HG03469 (cell line): ENCODE results near the gene GLRA2.

Experiments
- ATAC-seq: cut with Tn5 transposase; IDR thresholded peaks from one replicate; pipeline ENCODE4 v1.9.1; 2021; ENCODE audit warnings: mild to moderate bottlenecking, moderate library complexity, moderate number of reproducible peaks; ENCODE audit not compliant: unreplicated experiment

GLRA2 gene

DNA sequence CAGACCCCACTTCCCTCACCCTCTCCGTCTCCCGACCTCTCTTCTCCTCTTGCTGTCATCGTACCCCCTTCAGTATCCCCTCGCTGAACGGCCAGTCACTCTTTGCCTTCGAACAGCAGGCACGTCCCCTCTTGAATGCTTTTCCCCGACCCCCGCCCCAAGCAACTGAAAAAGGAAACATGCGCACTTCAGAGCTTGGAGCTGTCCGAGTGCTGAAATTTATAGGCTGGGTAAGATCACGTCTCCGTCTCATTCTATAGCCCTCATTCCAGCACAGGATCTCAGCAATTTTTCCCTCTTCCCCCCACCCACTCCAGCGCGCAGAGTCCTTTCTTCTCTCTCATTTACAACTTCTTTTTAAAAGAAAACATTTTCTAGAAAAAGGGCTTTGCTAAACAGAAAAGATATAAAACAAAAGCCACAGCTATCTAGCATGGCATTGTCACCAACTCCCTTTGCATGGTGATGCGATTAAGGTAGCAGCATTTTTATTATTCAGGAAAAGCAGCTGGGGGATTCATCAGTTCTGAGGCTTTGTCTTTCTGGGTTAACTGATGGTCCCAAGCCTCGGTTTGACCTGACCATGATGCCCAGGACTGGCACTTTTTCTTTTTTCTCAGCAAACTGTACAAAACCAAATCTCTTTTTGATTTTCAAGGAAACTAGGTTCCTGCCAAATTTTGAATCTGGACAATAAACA is at the start of gene GLRA2:
Gene GLRA2, plus strand, starts transcription at position 247 of the 700 bp plus-strand sequence. CDS start 522 bp downstream, outside the sequence.
- no peak for ATAC-seq

DNA sequence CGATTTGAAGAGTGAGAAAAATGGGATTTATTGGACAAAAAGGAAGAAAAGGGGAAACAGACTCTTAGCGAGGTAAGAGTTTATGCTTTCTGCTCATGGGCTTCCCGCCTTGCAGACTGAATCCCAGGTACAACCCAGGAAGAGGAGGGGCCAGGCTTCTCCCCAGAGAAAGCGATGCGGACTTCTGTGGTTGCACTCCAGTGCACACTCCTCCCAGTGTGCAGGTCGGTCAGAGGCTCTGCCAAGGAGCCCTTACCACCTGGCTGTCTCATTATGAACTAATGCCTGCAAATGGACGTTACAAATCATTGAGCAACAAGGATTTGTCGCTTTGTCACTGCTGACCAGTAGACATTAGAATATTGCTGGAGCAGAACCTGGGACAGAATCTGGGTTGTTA is 39.9 kb upstream of the GLRA2 start:
- ATAC-seq, result no peak

DNA sequence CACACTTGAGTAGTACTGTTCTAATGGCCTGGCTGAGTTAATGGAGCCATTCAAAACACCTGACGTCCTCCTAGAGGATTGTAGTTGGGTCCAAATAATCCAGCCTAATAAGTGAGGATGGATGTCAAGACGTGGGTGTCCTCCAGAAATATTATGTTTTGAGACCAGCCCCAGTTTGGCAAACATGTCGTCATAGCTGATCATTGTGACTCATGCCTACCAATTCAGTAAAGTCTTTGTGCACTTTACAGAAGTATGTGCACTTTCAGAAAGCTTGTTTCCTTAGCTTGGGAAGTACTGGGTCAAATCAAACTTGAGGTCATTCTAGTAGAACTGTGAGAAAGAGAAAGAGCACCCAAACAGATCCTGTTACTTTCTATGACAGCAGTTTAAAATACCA is 37.6 kb upstream of the GLRA2 start:
- no peak for ATAC-seq

DNA sequence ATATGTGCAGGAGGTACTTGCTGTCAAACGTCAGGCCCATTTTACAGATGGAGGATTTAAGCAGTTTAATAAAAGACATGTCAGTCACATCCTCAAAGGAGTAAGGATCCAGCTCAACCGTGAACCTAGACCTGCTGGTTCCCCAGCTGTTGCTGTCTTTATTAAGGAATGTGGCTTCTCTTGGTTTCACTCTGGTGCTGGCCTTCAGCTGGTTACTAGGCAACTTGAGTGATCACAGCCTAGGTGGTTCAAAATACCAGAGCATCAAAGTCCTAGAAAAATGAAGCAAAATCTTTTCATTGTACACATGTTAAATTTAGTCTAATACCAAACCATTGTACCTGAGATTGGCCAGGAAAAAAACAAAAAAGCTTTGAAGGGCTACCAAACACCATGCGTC is 32.7 kb upstream of the GLRA2 start:
- ATAC-seq, result no peak

DNA sequence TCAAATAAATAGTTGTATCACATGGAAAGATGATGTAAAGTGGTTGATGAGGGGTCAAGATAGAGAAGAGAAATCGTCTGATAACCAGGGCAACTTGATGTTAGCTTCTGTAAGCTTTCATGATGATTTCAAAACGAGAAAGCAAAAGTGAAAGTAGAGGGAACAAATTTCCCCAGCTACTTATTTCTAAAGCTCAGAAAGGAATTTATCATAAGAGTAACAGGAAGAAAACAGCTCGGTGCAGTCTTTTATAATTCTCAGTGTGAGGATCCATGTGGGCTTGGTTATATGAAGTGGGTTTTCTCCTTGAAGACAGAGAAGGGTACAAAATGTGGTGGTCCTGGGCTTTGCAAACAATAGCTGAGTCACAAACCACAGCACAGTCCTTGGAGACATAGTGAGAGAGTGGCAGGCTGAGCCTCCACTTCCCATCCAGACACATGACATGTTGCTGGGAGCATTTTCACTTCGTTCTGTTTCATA is 32.1 kb upstream of the GLRA2 start:
- ATAC-seq, result no peak

DNA sequence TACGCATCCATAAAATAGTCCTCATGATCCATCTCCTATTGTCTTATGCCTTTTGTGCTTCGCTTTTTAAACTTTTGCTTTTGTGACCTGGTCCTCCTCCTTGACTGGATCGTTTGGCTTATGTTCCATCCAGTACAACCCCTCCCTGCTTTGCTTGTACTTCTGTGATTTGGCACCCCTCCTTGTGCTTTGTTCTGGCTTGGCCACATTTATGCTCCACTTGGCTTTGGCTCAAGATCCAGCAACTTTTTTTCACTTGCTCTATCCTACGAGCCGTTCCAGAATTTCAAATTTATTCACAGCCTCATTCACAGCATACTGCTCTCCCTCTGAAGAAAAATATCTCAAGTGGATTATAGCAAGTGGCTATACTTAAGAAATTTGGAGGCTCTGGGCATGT is 28.0 kb upstream of the GLRA2 start:
- ATAC-seq, result no peak

DNA sequence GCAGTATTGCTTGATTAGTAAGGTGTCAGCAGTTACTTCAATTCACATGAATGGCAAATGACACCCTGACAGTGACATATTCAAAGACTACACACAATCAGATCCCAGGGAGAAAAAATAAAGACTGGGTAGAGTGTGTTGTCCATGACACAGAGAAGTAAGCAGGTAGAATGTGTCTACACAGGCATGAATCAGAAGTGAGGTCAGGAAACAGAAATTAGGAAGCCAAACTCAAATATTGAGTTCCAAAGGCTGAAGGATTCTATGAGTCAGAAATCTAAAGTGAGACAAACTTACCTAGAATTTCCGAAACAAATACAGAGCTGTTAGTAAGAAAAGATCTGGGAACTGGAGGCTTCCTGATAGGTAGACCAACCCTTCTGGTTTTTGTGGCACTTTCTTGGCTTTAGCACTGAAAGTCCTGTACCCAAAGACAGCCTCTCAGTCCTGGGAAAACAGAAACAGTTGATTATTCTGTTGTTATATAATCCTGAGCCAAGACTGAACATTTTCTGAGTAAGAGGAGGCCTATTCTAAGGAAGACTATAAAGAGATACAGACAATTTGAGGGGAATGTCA is 24.3 kb upstream of the GLRA2 start:
- ATAC-seq, result no peak

DNA sequence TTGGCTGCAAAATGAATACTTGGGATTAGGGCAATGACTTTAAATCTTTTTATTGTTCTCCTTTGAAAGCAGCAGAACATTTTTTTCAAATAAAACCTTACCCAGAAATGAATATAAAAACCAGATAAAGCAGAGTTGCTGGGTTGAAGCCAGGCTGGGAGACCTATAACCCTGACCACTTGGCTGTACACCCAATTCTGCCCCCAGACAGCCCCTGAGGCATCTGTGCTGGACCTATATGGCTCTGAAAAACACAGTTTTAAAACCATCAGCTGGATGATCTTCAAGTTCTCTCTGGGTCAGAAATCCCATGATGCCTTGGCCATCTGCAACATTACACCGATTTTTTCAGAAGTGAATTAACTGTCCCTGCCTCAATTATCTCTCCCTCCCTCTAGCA is 23.7 kb upstream of the GLRA2 start:
- no peak for ATAC-seq

DNA sequence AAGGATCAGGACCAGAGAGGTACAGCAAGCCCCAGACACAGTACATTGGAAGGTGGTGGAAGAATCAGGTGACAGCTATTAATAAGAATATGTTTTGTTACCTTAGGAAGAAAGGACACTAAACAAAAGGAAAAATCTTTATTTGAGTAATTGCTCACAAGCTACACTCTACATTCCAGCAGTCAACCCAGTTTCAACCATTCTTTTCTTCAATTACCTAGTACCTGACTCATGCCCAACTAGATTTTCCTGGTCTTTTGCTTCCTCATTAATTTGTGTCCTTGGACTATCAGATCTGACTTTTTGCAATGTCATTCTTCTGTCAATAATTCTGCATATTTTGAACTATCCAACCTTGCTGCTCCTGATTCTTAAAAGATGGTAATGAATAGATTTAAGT is 22.5 kb upstream of the GLRA2 start:
- ATAC-seq, result no peak

DNA sequence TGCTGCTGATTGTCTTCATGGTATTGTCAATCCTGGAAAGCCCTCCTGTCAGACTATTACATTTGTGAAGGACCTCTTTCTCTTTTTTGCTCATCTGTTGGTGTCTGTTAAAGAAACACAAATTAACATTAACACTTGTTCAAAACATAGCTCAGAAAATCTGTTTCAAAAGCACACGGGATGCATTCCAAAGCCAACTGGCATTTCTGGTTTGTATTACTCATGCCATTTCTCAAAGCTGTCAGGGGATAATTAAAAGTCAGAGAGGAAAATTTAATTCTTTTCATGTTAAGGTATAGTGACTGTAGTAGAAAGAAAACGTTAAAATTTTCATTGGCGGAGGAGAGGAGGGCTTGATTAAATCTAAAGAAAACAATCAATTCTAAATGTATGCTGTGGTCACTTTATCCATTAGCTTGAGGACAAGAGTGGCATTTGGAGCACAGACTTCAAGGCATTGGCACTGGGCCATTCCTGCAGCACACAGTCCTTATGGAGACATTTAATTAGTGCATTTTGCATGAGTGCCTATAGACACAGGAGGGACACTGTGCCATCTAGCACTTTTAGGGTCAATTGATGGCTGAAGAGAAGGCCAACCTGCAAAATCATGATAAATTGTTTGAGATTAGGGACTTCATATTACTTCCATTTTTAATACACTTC is 21.2 kb upstream of the GLRA2 start:
- no peak for ATAC-seq

DNA sequence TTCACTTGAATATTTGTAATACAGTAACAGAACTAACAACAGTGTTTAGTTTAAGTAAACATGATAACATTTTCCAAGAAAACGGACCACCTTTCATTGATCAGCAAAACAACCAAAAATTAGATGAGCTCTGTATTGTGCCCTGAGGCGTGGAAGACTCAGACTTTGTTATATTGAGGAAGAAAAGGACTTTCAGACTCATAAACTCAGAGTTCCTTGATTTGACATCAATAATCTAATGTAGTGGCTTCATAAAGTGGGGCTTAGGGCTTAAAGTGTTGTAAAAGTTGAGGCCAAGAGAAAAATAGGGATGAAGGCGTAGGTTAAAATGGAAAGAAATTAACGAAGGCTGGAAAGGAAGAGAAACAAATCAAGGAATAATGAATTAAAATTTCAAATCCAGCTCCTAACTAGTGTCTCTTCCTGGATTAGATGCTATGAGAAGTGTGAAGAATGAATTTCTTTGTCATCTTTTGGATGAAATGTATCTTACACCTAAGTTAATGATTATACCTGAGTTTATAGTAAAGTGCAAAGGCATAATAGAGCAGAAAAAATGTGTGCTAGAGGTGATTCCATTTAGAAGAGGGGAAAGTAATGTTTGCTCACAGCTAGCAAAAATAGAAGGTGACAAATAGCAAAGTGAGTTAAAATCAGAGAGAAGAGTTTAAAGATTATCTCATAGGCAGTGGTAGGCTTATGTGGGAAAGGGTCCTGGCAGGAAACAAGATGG is 19.8 kb upstream of the GLRA2 start:
- no peak for ATAC-seq

DNA sequence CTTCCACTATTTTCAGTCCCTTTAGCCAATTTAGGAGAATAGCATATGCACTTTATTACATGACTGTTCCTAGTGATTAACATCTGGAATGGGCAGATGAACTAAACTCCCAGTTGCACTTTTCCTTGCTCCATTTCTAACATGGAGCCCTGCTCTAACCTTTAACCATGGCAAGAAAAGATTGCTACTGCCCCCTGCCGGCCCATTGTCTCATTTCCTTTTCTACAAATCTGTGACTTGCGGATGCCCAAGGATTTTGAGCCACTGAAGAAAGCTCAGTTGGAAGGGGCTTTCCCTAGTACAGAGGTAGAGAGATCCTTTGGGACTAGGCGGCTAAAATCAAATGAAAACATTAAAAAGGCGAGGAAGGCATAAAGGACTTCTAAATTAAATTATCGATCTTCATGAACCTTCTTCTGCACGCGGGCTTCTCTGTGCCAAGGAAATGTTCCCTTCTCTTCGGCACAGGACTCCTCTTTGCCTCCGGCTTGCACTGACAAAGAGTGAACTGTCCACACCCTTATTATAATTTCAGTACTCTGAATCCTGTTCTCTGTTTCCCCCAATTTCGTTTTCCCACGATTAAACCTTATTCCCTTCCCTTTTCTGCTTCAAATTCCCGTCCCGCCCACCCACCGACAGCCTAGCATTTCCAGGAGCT is 577 bp upstream of the GLRA2 start:
- no peak for ATAC-seq

DNA sequence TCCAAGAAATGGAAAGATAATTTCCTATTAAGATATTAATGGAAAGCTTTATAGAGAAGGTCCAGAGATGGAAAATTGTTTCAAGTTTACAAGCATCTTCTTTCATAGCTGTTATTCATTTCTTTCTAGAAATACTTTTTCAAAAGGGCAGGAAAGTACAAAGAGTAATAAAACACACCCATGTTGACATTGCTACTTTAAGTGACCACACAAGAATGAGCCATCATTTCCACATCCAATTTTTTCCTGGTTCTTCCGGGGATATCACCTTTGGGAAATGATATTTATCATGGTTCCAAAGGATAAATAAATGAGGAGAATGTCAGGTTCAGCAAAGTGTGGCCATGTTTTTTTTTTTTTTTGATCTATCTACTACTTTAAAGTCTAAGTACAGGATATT is 4.5 kb downstream of the GLRA2 start:
- ATAC-seq, result no peak

DNA sequence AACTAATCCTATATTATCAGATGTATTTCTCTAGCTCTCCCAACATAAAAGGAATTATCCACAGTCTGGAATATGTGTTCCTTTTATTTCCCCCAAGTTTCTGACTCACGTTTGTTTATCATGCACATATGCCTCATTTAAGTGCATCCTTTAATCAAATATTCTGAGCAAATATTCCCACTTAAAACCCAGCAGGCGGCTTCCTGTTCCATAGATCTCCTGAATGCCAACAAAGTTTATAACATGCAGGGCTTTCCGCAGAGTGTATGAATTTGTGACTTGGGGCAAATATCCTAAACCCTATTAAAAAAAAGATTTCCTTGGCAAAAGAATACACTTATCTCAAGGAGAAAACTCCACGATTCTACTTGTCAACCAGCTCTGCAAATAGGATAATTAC is 16.9 kb downstream of the GLRA2 start:
- ATAC-seq, result no peak

DNA sequence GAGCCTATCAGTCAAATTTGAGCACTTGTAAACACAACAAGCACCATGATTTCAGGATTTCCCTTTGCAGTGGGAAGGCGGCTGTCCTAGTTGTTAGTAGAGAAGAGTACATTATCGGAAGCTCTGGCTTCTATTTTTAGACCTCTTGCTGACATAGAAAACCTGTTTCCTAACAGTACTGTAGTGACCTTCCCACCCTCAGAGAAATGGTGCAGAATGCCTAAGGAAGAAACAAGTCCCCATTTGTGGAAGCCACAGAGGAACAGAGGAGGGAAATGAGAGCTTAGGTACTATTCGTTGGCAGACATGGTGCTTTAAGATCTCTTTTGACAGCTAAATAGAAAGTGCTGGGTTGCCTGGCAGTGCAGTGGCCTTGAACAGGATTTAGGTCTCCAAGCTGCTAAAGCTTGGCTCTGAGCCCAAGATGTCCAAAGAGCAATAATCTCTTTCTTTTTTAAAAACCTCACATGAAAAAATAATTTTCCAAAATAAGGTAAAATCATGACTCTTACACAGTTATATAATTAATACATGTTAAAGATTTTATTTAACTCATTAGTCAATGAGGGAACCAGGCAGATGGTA is 24.9 kb downstream of the GLRA2 start:
- ATAC-seq, result no peak

DNA sequence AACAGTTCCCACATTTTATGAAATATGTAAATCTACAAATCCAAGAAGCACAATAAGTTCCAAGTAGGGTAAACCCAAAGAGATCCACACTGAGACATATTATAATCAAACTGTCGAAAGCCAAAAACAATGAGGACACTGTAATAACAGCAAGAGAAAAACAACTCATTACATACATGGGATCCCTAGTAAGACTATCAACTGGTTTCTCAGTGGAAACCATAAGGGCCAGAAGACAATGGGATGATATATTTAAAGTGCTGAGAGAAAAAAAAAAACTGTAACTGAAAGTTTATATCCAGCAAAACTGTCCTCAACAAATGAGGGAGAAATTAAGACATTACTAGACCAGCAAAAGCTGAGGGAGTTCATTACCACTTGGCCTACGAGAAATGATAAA is 34.7 kb downstream of the GLRA2 start:
- ATAC-seq, result no peak

DNA sequence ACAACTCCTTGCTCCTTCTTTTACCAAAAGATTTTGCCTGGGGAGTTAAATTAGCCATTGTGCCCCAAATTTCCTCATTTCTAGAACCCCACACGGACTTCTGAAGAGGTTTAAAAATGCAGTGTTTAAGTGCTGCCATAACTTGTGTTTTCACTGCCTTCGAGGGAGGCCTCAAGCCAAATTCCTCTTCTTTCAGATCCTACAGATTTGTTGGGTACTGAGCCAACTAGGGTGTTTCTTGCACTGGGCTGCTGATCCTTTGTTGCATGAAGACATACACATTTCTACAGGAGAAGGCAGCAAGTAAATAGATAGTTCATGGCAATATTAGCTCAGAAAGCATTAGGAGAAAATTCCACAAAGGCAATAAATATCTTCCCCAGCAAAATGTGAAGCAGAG is 43.8 kb downstream of the GLRA2 start:
- no peak for ATAC-seq

DNA sequence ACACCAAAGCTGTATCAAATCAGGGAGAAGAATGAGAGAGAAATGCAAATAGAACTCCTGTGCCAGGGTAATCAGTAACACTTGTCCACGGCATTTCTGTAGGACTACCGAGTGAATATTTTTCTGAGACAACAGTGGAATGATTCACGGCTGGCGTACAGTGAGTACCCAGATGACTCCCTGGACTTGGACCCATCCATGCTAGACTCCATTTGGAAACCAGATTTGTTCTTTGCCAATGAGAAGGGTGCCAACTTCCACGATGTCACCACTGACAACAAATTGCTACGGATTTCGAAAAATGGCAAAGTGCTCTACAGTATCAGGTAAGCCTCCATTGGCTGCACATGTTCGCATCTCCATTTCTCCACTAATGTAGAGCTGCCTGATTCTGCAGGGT is 51.7 kb downstream of the GLRA2 start:
- no peak for ATAC-seq

DNA sequence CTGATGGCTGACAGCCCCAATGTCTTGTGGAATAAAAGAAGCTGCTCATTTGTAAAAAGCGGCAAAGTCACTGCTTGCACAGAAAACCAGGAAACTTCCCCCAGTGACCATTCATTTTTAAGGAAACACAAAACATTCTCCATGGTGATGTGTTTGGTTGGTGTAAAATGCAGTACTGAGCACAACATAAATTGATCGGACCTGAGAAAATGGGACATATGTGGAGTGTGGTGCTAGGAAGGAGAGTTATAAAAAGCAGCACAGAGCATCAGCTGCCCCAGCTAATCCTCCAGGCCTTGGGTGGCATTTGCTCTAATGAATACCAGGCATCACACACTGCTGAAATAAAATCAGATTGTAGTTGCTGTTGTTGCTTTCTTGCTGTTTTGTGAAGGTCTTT is 55.2 kb downstream of the GLRA2 start:
- no peak for ATAC-seq

DNA sequence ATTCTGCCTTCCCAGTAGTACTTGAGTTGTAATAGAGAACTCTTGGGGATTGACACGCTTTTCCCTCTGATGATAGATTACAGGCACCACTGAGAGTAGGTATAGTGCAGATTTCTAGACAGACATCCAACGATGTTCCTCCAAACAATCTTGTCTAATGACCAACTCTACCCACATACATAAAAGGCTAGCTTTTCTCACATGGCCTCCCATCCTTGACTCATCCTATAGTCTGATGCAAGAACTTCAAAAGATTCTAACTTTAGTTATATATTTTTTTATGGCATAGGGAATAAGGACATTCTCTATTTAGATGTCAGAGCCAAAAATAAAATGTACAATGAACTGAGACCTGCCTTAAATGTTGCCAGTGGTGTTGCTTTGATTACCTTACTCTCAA is 60.9 kb downstream of the GLRA2 start:
- ATAC-seq, result no peak
